ENCODE data around the gene TPRN.

Gene TPRN

DNA sequence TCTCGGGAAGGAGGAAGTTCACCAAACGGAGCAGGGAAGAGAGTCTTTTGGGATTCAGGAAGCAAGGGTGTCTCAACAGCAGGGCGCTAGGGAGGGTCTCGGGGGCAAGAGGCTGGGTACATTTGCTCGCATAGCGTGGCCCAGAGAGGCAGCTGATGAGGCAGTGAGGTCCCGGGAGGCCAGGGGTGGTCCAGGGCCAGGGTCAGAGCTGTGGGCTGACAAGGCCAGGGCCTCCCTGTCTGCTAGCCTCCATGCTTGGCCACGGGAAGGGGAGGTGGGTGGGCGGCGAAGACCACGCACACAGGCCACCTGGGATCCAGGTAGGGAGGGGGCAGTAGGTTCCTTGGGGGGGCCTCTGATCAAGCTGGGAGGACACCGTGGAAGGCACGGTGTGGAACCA is 11.0 kb upstream of the TPRN start:
- Histone ChIP-seq H3K36me3 (no peaks in the 10 kb centered on the region), H3K4me1 (no peaks in the 10 kb centered on the region; the same call in 1 of the 2 replicates), H3K4me3 (ENCODE audit: low read depth, low read length) (no peak overlapping the region), H3K27me3 (no peaks in the 10 kb centered on the region), H3K9me3 (no peaks in the 10 kb centered on the region)
- no peak for DNase-seq
- TF ChIP-seq, protein P1, sequence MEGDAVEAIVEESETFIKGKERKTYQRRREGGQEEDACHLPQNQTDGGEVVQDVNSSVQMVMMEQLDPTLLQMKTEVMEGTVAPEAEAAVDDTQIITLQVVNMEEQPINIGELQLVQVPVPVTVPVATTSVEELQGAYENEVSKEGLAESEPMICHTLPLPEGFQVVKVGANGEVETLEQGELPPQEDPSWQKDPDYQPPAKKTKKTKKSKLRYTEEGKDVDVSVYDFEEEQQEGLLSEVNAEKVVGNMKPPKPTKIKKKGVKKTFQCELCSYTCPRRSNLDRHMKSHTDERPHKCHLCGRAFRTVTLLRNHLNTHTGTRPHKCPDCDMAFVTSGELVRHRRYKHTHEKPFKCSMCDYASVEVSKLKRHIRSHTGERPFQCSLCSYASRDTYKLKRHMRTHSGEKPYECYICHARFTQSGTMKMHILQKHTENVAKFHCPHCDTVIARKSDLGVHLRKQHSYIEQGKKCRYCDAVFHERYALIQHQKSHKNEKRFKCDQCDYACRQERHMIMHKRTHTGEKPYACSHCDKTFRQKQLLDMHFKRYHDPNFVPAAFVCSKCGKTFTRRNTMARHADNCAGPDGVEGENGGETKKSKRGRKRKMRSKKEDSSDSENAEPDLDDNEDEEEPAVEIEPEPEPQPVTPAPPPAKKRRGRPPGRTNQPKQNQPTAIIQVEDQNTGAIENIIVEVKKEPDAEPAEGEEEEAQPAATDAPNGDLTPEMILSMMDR (IDR thresholded peaks at IDR 0.05; ENCODE audit: low read depth, low read length): no peak

DNA sequence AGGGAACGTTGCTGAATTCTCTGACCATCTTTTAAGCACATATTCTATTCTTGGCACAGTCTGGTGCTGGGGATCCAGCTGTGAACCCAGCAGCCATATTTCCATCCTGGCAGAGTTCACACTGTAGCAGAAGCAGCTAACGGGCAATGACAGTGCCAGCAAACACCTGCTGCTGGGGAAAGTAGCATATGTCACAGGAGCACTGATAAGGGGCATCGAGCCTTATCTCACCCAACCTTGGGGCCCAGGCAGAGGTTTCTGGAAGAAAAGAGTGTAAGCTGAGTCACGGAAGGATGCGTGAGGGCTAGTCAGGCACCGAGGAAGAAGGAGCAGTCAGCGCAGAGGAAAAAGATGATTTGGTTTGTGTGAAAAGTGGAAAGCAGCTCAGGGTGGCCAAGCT is 6.1 kb upstream of the TPRN start:
- H3K4me1 ChIP-seq: peaks cover 4% of the 10 kb centered on the region
- no peak for DNase-seq
- H3K4me3 ChIP-seq (ENCODE audit: low read depth, low read length): peak overlapping the region; percentile 98
- TF ChIP-seq, protein P1 (IDR thresholded peaks at IDR 0.05; ENCODE audit: low read depth, low read length): no peak
- no peaks in the 10 kb centered on the region for H3K27me3 ChIP-seq
- H3K9me3 ChIP-seq: no peaks in the 10 kb centered on the region
- H3K36me3 ChIP-seq: no peaks in the 10 kb centered on the region

DNA sequence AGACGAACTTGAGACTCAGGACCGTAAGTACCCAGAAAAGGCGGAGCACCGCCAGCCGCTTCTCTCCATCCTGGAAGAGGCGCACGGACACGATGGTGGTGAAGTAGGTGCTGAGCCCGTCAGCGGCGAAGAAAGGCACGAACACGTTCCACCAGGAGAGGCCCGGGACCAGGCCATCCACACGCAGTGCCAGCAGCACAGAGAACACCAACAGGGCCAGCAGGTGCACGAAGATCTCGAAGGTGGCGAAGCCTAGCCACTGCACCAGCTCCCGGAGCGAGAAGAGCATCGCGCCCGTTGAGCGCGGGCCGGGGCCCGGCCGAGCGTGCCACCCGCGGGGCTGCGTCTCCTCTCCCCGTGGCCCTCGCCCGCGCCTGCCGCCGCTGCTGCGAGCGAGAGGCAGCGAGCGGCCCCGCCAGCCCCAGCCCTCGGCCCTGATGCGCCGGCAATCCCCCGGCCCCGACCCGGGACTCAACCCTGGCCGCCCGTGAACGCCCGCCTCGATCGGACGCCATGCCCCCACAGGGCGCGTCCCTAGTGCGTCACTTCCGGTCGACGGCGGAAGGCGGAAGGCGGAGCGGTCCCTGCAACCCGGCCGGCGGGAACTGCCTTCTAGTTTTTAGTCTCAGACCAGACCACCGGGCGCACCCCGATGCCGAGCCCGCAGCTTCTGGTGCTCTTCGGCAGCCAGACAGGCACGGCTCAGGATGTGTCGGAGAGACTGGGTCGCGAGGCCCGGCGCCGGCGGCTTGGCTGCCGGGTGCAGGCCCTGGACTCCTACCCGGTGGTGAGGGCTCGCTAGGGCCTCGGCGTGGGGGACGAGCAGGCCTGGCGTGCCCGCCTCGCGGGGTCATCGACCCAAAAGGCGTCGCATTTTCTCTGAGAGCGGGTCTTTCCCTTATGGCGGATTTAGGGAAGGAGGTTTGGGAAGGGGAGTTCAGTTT is 4.9 kb upstream of the TPRN start, which contains the start of the genes NDOR1 and TMEM203:
Gene NDOR1, plus strand, starts transcription at position 575 of the 944 bp plus-strand sequence. Its CDS starts 78 bp downstream, at position 653.
Gene TMEM203, minus strand, starts transcription at position 523 of the 944 bp plus-strand sequence. Its CDS starts 234 bp downstream, at position 289.
- no peaks in the 10 kb centered on the region for H3K27me3 ChIP-seq
- peak; percentile 94 for DNase-seq
- H3K4me3 ChIP-seq (ENCODE audit: low read depth, low read length): peak within 1 kb of the TSS; percentile 98
- H3K9me3 ChIP-seq: no peaks in the 10 kb centered on the region
- H3K4me1 ChIP-seq: peaks cover 6% of the 10 kb centered on the region
- H3K36me3 ChIP-seq: no peaks in the 10 kb centered on the region
- TF ChIP-seq, protein P1 (IDR thresholded peaks at IDR 0.05; ENCODE audit: low read depth, low read length): no peak

DNA sequence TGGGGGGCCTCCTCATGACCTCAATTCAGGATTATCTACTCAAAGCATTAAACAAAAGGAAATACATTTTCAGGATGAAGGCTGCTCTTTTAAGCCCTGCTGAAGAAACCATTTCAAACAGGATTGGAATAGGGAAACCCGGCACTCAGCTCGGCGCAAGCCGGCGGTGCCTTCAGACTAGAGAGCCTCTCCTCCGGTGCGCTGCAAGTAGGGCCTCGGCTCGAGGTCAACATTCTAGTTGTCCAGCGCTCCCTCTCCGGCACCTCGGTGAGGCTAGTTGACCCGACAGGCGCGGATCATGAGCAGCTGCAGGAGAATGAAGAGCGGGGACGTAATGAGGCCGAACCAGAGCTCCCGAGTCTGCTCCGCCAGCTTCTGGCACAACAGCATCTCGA is 4.2 kb upstream of the TPRN start:
- TF ChIP-seq, protein P1 (IDR thresholded peaks at IDR 0.05; ENCODE audit: low read depth, low read length): no peak

DNA sequence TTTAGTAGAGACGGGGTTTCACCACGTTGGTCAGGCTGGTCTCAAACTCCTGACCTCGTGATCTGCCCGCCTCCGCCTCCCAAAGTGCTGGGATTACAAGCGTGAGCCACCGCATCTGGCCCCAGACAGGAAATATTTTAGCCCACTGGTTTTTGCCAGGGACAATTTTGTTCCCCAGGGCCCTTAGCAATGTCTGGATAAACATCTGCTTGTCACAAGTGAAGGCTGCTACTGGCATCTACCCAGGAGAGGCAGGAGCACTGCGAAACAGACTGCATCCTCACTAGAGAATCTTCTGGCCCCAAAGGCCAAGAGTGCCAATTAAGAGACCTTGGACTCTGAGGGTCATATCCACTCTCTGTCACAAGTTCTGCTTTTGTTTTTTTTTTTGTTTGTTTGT is 2.4 kb upstream of the TPRN start:
- H3K4me3 ChIP-seq (ENCODE audit: low read depth, low read length): no peak overlapping the region
- H3K4me1 ChIP-seq: peaks cover 9% of the 10 kb centered on the region
- H3K27me3 ChIP-seq: no peaks in the 10 kb centered on the region
- TF ChIP-seq, protein P1 (IDR thresholded peaks at IDR 0.05; ENCODE audit: low read depth, low read length): no peak
- H3K9me3 ChIP-seq: no peaks in the 10 kb centered on the region
- DNase-seq: peak; percentile 80
- H3K36me3 ChIP-seq: no peaks in the 10 kb centered on the region

More for the DNA sequence above, 4.2 kb upstream of the TPRN start:
- peaks cover 6% of the 10 kb centered on the region for H3K4me1 ChIP-seq
- no peaks in the 10 kb centered on the region for H3K9me3 ChIP-seq
- no peaks in the 10 kb centered on the region for H3K27me3 ChIP-seq
- H3K36me3 ChIP-seq: no peaks in the 10 kb centered on the region
- DNase-seq: no peak
- H3K4me3 ChIP-seq (ENCODE audit: low read depth, low read length): peak overlapping the region; percentile 98

Measured in BE2C (cell line).